Cardiac muscle cell (in vitro differentiated cells and primary cell): ENCODE results near the gene HMGCLL1. TPM values are rescaled to one million over a fixed set of nuclear protein-coding genes. Genes with fewer than 3 reads are reported as not detected.
A peak's percentile ranks its signal among the peaks of the same experiment; 100 is the strongest.

ENCODE experiments used
- DNase-seq, 2 donors: peaks; one replicate each; pipeline versions ENCODE4 v3.0.0 to v3.0.0-alpha.2; 2010 to 2017; ENCODE audit warnings: low read depth in 1 of 2, low spot score in 1 of 2
- H3K27ac ChIP-seq: fragments of 200-600 bp; sonication (generic); 2 replicates; pipeline ENCODE4 v1.5.1; 2016
- H3K27me3 ChIP-seq: fragments of 200-600 bp; sonication (generic); 2 replicates; pipeline ENCODE4 v1.6.0; 2016; ENCODE audit warnings: control low read depth
- H3K36me3 ChIP-seq: fragments of 200-600 bp; sonication (generic); 2 replicates; pipeline ENCODE4 v1.5.1; 2016; ENCODE audit warnings: control low read depth
- H3K4me1 ChIP-seq: fragments of 200-600 bp; sonication (generic); 2 replicates; pipeline ENCODE4 v1.8.1; 2017; ENCODE audit warnings: low read depth, mild to moderate bottlenecking, mixed run types
- H3K4me3 ChIP-seq: fragments of 200-600 bp; sonication (generic); 2 replicates; pipeline ENCODE4 v1.5.1; 2016; ENCODE audit warnings: mild to moderate bottlenecking
- H3K9me3 ChIP-seq: fragments of 200-600 bp; sonication (generic); 2 replicates; pipeline ENCODE4 v1.5.1; 2017; ENCODE audit warnings: low read depth, mild to moderate bottlenecking, control low read depth
- polyA plus RNA-seq: library from polyadenylated mRNA; unstranded; fragments of >200 nt; fragmentation: Nextera tagmentation; extraction: Ambion mirVana; gene quantifications from 2 replicates; pipeline ENCODE4 v1.2.1, GENCODE V29; 2016
- total RNA-seq: library from RNA; depleted of rRNA; stranded (reverse); fragments of >200 nt; gene quantifications from 2 replicates; pipeline ENCODE4 v1.2.3, GENCODE V29; 2016
- TF ChIP-seq, protein P1 (sequence below): IDR thresholded peaks from 2 replicates; pipeline ENCODE4 v1.5.1; 2012; ENCODE audit warnings: low read depth, mild to moderate bottlenecking, low read length

HMGCLL1 gene
- total and polyA plus RNA-seq, 2 experiments from 2014 or later, result 13.6 to 34.0 TPM

DNA sequence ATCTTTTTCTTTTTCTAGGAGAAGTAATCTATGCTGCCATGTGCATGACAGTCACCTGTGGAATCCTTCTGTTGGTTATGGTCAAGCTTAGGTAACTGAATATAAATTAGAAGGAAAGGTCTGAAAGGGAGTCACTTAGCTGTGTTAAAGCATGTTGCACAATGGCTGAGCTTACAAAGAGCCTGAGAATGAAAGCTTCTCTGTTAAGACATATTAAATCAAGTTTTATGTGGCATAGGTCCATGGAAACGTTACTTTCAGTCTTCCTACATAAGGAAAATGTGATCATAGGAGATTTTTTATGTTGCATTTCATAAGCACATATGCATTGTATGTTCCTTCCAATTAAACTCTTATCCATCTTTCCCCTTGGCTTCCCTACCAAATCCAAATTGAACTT, 179.6 kb downstream of the HMGCLL1 start:
- H3K4me3 ChIP-seq, result no peak overlapping the region
- H3K27ac ChIP-seq, result no peak overlapping the region
- H3K9me3 ChIP-seq, result no peaks in the 10 kb centered on the region
- TF ChIP-seq, protein P1, sequence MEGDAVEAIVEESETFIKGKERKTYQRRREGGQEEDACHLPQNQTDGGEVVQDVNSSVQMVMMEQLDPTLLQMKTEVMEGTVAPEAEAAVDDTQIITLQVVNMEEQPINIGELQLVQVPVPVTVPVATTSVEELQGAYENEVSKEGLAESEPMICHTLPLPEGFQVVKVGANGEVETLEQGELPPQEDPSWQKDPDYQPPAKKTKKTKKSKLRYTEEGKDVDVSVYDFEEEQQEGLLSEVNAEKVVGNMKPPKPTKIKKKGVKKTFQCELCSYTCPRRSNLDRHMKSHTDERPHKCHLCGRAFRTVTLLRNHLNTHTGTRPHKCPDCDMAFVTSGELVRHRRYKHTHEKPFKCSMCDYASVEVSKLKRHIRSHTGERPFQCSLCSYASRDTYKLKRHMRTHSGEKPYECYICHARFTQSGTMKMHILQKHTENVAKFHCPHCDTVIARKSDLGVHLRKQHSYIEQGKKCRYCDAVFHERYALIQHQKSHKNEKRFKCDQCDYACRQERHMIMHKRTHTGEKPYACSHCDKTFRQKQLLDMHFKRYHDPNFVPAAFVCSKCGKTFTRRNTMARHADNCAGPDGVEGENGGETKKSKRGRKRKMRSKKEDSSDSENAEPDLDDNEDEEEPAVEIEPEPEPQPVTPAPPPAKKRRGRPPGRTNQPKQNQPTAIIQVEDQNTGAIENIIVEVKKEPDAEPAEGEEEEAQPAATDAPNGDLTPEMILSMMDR, result no peak
- no peaks in the 10 kb centered on the region for H3K36me3 ChIP-seq
- peaks cover 6% of the 10 kb centered on the region for H3K4me1 ChIP-seq
- H3K27me3 ChIP-seq, result no peaks in the 10 kb centered on the region
- peak in 1 of 2 donors; percentile 37 for DNase-seq

DNA sequence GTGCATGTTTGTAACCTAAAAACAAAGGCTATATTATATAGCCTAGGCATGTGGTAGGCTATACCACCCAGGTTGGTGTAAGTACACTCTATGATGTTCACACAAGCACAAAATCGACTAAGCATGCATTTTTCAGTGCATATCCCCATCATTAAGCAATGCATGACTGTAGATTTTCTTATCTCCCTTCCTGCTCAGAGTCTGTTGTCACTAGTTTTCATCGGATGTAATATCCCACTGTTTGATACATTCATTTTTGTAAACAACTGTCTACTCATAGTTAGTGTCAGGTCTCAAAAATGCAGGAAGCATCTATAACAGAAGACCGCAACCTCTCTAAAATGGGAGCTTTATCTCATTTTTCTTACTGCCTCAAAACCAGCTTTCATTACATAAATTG, 181.0 kb downstream of the HMGCLL1 start:
- no peak overlapping the region for H3K27ac ChIP-seq
- H3K27me3 ChIP-seq, result no peaks in the 10 kb centered on the region
- peak in 1 of 2 donors; percentile 50 for DNase-seq
- H3K9me3 ChIP-seq, result no peaks in the 10 kb centered on the region
- H3K4me3 ChIP-seq, result no peak overlapping the region
- TF ChIP-seq, protein P1, result no peak
- no peaks in the 10 kb centered on the region for H3K36me3 ChIP-seq
- H3K4me1 ChIP-seq, result peaks cover 6% of the 10 kb centered on the region

DNA sequence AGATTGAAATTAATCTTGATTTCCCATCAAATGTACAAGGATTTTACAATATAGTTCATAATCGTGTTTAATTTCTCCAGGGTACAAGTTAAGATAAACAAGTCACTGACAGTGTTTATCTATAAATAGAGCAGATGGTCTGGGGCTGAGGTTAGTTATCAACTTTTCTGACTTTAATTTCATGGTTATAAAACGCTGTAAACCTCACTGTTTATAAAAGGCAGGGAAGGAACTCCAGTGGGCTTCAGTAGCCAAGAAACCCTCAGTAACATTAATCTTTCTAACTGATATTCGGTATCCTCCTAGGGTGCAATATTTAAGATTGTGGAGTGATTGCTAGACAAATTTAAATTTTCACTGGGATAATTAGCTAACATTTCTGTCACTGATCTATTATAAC, 183.1 kb downstream of the HMGCLL1 start:
- Histone ChIP-seq H3K27ac (no peak overlapping the region), H3K9me3 (no peaks in the 10 kb centered on the region), H3K4me1 (peaks cover 11% of the 10 kb centered on the region), H3K36me3 (no peaks in the 10 kb centered on the region), H3K4me3 (no peak overlapping the region), H3K27me3 (no peaks in the 10 kb centered on the region)
- DNase-seq, result no peak
- TF ChIP-seq, protein P1, result no peak

DNA sequence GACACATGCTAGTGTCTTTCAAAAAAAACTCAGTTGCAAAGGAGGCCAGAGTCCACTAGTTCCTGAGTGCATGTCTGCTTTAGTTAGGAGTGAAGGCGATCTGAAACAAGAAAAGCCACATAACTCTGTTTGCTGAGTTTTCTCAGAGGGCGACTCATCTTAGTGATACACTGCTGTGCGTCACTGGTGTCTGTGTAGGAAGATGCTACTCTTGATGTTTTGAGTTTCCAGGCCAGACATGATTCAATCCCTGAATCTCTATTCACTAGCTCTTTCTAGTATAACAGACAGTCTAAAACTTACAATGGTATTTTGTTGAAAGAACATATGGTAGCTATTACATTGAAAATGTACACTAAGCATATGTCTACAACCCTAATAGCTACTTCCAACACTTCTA, 190.8 kb downstream of the HMGCLL1 start:
- DNase-seq, result no peak
- no peaks in the 10 kb centered on the region for H3K27me3 ChIP-seq
- no peak overlapping the region for H3K27ac ChIP-seq
- H3K4me3 ChIP-seq, result no peak overlapping the region
- TF ChIP-seq, protein P1, result no peak
- no peaks in the 10 kb centered on the region for H3K9me3 ChIP-seq
- peaks cover 5% of the 10 kb centered on the region for H3K4me1 ChIP-seq
- no peaks in the 10 kb centered on the region for H3K36me3 ChIP-seq
